Measurements from ENCODE around the gene LMNB1.

DNA sequence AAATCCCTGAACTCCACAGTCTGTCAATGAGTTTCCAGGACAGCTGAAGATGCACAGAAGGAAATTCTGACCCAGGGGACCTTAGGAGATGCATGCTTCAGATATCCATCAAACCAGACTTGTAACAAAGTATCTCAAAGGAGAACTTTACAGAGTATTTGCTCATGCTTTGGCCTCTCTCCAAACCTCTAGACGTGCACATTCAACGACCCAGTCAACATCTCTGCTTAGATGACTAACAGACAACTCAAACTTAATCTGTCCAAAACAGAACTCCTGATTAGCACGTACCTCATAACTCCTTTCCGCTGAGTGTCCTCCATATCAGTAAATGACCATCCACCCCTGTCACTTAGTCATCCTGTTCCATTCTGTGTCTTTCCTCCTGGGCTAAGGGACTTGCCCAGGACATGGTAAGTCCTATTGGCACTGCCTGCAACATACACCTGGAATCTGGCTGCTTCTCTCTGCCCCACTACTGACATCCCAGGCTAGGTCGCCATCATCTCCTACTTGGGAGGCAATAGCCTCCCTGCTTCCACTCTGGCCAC, 107.4 kb downstream of the LMNB1 start:
- TF ChIP-seq, protein P1, sequence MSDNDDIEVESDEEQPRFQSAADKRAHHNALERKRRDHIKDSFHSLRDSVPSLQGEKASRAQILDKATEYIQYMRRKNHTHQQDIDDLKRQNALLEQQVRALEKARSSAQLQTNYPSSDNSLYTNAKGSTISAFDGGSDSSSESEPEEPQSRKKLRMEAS (IDR thresholded peaks at IDR 0.05; ENCODE audit: low read depth, low read length) = no peak
- TF ChIP-seq, protein P2, sequence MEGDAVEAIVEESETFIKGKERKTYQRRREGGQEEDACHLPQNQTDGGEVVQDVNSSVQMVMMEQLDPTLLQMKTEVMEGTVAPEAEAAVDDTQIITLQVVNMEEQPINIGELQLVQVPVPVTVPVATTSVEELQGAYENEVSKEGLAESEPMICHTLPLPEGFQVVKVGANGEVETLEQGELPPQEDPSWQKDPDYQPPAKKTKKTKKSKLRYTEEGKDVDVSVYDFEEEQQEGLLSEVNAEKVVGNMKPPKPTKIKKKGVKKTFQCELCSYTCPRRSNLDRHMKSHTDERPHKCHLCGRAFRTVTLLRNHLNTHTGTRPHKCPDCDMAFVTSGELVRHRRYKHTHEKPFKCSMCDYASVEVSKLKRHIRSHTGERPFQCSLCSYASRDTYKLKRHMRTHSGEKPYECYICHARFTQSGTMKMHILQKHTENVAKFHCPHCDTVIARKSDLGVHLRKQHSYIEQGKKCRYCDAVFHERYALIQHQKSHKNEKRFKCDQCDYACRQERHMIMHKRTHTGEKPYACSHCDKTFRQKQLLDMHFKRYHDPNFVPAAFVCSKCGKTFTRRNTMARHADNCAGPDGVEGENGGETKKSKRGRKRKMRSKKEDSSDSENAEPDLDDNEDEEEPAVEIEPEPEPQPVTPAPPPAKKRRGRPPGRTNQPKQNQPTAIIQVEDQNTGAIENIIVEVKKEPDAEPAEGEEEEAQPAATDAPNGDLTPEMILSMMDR (IDR thresholded peaks at IDR 0.05; ENCODE audit: low read depth, low read length) = no peak
- TF ChIP-seq MYC (IDR thresholded peaks at IDR 0.05; ENCODE audit: low read depth, low read length) = no peak
